Mesenchymal stem cell (in vitro differentiated cells and primary cell): ENCODE results near the gene ADI1.
A peak's percentile ranks its signal among the peaks of the same experiment; 100 is the strongest.
"Not testable (repeated sequence)": the region's sequence is repeated elsewhere in the genome, so short reads cannot be mapped to it uniquely, and the experiment has no call there.

Experiments used
- DNase-seq: peaks from one replicate; pipeline ENCODE4 v3.0.0-alpha.2; 2013
- H2AFZ ChIP-seq: one replicate; pipeline ENCODE4 v1.6.1; 2013; ENCODE audit warnings: low read depth, mild to moderate bottlenecking, control low read depth, inconsistent platforms, low read length, moderate library complexity
- H2AK5ac ChIP-seq: 2 replicates; pipeline ENCODE4 v1.6.1; 2013; ENCODE audit warnings: low read length, moderate library complexity, mild to moderate bottlenecking, inconsistent platforms; ENCODE audit not compliant: severe bottlenecking
- H2BK120ac ChIP-seq: one replicate; pipeline ENCODE4 v1.6.1; 2013; ENCODE audit warnings: low read depth, mild to moderate bottlenecking, inconsistent platforms, low read length, moderate library complexity
- H2BK12ac ChIP-seq, 2 experiments: one replicate each; pipeline ENCODE4 v1.6.1; 2013; ENCODE audit warnings: inconsistent platforms in 2 of 2, low read length in 2 of 2, mild to moderate bottlenecking in 2 of 2, moderate library complexity in 2 of 2, control low read depth in 1 of 2
- H2BK15ac ChIP-seq: one replicate; pipeline ENCODE4 v1.6.1; 2013; ENCODE audit warnings: mild to moderate bottlenecking, low read depth, inconsistent platforms; ENCODE audit not compliant: poor library complexity, severe bottlenecking
- H2BK5ac ChIP-seq: 2 replicates; pipeline ENCODE4 v1.6.1; 2013; ENCODE audit warnings: low read depth, mild to moderate bottlenecking, low read length, control low read depth, inconsistent platforms; ENCODE audit not compliant: poor library complexity, severe bottlenecking
- H3K14ac ChIP-seq, 2 experiments: one replicate each; pipeline ENCODE4 v1.6.1; 2013; ENCODE audit warnings: inconsistent platforms in 2 of 2, low read length in 2 of 2, control low read depth in 1 of 2, mild to moderate bottlenecking in 1 of 2, moderate library complexity in 1 of 2
- H3K18ac ChIP-seq, 2 experiments: one replicate each; pipeline ENCODE4 v1.6.1; 2013; ENCODE audit warnings: inconsistent platforms in 2 of 2, low read length in 2 of 2, control low read depth in 1 of 2, low read depth in 1 of 2, mild to moderate bottlenecking in 1 of 2
- H3K23ac ChIP-seq, 2 experiments: one replicate each; pipeline ENCODE4 v1.6.1; 2013; ENCODE audit warnings: inconsistent platforms in 2 of 2, low read length in 2 of 2, mild to moderate bottlenecking in 2 of 2, moderate library complexity in 2 of 2, control low read depth in 1 of 2
- H3K27ac ChIP-seq: 2 replicates; pipeline ENCODE4 v1.5.1; 2013; ENCODE audit warnings: mild to moderate bottlenecking, moderate library complexity, low read length, control low read depth, inconsistent platforms; ENCODE audit not compliant: poor library complexity, severe bottlenecking
- H3K27me3 ChIP-seq, 2 experiments: 2 replicates each; pipeline versions ENCODE4 v1.6.1 to v1.7.0; 2013; ENCODE audit warnings: low read length in 2 of 2, mild to moderate bottlenecking in 2 of 2, moderate library complexity in 2 of 2, control low read depth in 1 of 2, inconsistent platforms in 1 of 2; ENCODE audit not compliant: control insufficient read depth in 1 of 2, insufficient read depth in 1 of 2
- H3K36me3 ChIP-seq, 2 experiments: 2 replicates each; pipeline versions ENCODE4 v1.6.1 to v1.7.0; 2013; ENCODE audit warnings: low read length in 2 of 2, control low read depth in 1 of 2, inconsistent platforms in 1 of 2, low read depth in 1 of 2, mild to moderate bottlenecking in 1 of 2; ENCODE audit not compliant: insufficient read depth in 2 of 2, control insufficient read depth in 1 of 2
- H3K4ac ChIP-seq, 2 experiments: one replicate each; pipeline ENCODE4 v1.6.1; 2013; ENCODE audit warnings: inconsistent platforms in 2 of 2, low read length in 2 of 2, mild to moderate bottlenecking in 2 of 2, moderate library complexity in 2 of 2, control low read depth in 1 of 2, low read depth in 1 of 2
- H3K4me1 ChIP-seq: 2 replicates; pipeline ENCODE4 v1.6.1; 2013; ENCODE audit warnings: low read depth, low read length, control low read depth; ENCODE audit not compliant: control insufficient read depth, insufficient read depth
- H3K4me2 ChIP-seq: 2 replicates; pipeline ENCODE4 v1.6.1; 2013; ENCODE audit warnings: low read length, mild to moderate bottlenecking, inconsistent platforms; ENCODE audit not compliant: poor library complexity, severe bottlenecking
- H3K4me3 ChIP-seq, 2 experiments: 2 replicates each; pipeline versions ENCODE4 v1.5.1 to v1.7.0; 2013; ENCODE audit warnings: low read length in 2 of 2, mild to moderate bottlenecking in 2 of 2, control low read depth in 1 of 2, low read depth in 1 of 2; ENCODE audit not compliant: insufficient read depth in 1 of 2
- H3K79me1 ChIP-seq: replicated peaks from 2 replicates; pipeline ENCODE4 v1.6.1; 2013; ENCODE audit warnings: mild to moderate bottlenecking, control low read depth, low read length, inconsistent platforms; ENCODE audit not compliant: poor library complexity, severe bottlenecking
- H3K9ac ChIP-seq: 2 replicates; pipeline ENCODE4 v1.7.0; 2013; ENCODE audit warnings: mild to moderate bottlenecking, low read length, moderate library complexity
- H3K9me3 ChIP-seq: 2 replicates; pipeline ENCODE4 v1.7.0; 2013; ENCODE audit warnings: mild to moderate bottlenecking, low read length; ENCODE audit not compliant: control insufficient read depth
- H4K8ac ChIP-seq: one replicate; pipeline ENCODE4 v1.6.1; 2013; ENCODE audit warnings: inconsistent platforms, mild to moderate bottlenecking, low read length, moderate library complexity
- H4K91ac ChIP-seq: one replicate; pipeline ENCODE4 v1.6.1; 2013; ENCODE audit warnings: mild to moderate bottlenecking, low read length, inconsistent platforms
- WGBS: methylation state at CpG from one replicate; pipeline ENCODE4 v1.1.7; 2013; ENCODE audit warnings: mixed read lengths; 5-methylcytosine and 5-hydroxymethylcytosine counted together

The ADI1 gene

DNA sequence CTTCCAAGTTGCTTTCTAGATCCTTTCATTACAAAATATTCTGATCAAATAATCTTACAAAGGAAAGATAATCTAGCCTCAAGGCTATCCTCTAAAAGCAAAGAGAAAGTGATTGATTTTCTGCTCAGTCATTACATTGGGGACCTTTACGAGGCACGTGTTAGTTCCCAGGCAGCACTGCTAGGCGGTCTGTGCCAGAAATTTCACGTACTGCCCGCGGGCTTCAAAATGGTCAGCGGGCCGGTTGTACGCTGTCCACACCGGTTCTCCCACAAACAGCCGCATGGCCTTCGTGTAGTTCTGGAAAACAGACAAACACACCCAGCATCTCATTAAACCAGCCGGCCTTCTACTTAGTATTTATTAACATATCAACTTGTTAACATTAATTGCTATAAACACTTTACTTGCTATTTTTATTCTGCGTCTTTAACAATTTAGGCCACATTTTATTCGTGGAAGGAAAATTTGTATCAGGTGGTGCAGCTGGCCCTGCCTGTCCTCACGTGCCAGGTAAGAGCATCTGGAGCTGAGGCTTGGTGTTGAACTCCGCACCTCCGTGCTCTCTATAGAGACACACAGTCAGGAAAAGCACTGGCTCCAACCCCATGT is 20.4 kb downstream of the ADI1 start:
- H3K27me3 ChIP-seq, result no peaks in the 10 kb centered on the region
- DNase-seq, result no peak
- H3K23ac ChIP-seq, result no peak overlapping the region
- no peak overlapping the region for H3K18ac ChIP-seq
- no peaks in the 10 kb centered on the region for H3K9me3 ChIP-seq
- no peak overlapping the region for H3K27ac ChIP-seq
- no peak overlapping the region for H3K4ac ChIP-seq
- H2BK5ac ChIP-seq, result no peak overlapping the region
- no peak overlapping the region for H2BK120ac ChIP-seq
- no peaks in the 10 kb centered on the region for H3K4me1 ChIP-seq
- H2AK5ac ChIP-seq, result no peak overlapping the region
- H2AFZ ChIP-seq, result no peak overlapping the region
- peaks cover 47 to 76% of the 10 kb centered on the region in 2 experiments for H3K36me3 ChIP-seq
- H2BK12ac ChIP-seq, result no peak overlapping the region
- no peak overlapping the region for H3K9ac ChIP-seq
- no peak overlapping the region for H3K14ac ChIP-seq
- H3K4me2 ChIP-seq, result no peak overlapping the region
- no peak overlapping the region for H4K8ac ChIP-seq
- H3K79me1 ChIP-seq, result peaks cover 14% of the 10 kb centered on the region
- no peak overlapping the region for H4K91ac ChIP-seq
- no peak overlapping the region for H3K4me3 ChIP-seq
- over 99% methylated on average over 17 of the region's 18 CpGs for WGBS
- H2BK15ac ChIP-seq, result no peak overlapping the region

DNA sequence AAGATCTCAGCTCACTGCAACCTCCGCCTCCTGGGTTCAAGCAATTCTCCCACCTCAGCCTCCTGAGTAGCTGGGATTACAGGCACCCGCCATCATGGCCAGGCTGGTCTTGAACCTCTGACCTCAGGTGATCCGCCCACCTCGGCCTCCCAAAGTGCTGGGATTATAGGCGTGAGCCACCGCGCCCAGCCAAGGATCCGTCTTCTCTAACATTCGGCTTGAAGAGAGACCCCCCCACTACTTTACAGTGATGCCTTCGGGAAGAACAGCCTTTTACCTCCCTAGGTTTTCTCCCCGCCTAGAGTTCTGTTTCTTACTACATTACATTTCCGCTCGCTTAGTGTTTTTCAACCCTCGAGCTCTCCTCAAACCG is 22.6 kb downstream of the ADI1 start:
- H2BK12ac ChIP-seq, H2BK120ac ChIP-seq, H3K23ac ChIP-seq, DNase-seq, H3K4ac ChIP-seq, H3K9ac ChIP-seq, H3K27me3 ChIP-seq, H3K14ac ChIP-seq, H3K79me1 ChIP-seq, H3K4me2 ChIP-seq, H3K4me3 ChIP-seq, H3K18ac ChIP-seq, H4K91ac ChIP-seq, H4K8ac ChIP-seq, H2AK5ac ChIP-seq, H2AFZ ChIP-seq, H3K27ac ChIP-seq, H2BK15ac ChIP-seq, H3K9me3 ChIP-seq, H2BK5ac ChIP-seq: not testable (repeated sequence)
- WGBS, result 98% methylated on average over 14 of the region's 15 CpGs
- Histone ChIP-seq H3K36me3 (peaks cover 33 to 63% of the 10 kb centered on the region in 2 experiments), H3K4me1 (peaks cover 10% of the 10 kb centered on the region)

DNA sequence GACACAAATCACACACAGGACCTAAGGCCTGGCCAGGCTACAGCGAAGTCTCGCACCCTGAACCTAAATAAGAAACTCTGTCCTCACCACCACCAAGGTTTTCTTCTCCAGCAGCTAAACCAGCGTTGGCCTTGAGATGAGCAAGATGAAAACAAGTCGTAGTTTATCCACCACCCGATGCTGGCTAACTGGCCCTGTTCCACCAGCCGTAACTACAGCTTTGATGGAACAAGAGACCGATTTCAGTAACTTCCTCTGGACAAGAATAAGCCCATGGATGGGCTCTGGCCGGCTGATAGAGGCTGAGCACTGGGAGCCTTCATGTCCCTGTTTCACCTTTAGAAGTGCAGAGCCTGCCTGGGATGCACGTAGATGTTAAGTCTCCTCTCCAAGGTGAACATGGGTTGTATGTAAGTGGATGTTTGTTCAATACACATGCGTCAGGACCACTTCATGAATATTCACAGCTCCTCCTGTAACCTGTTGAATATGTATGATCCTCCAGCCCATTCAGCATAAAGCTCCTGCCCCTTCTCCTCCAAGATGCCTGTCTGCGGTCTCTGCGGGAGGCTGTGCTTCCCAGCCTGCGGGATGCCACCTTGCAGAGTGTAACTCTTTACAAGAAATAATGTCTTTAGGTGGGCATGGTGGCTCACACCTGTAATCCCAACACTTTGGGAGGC is 24.2 kb downstream of the ADI1 start:
- H2BK5ac ChIP-seq, result no peak overlapping the region
- H3K27me3 ChIP-seq, result peaks cover 0 to 4% of the 10 kb centered on the region in 2 experiments
- no peak for DNase-seq
- 98% methylated on average over 12 of the region's 13 CpGs for WGBS
- H2BK12ac ChIP-seq, result no peak overlapping the region
- no peak overlapping the region for H3K14ac ChIP-seq
- peaks cover 12% of the 10 kb centered on the region for H3K4me1 ChIP-seq
- H2BK120ac ChIP-seq, result no peak overlapping the region
- H2AK5ac ChIP-seq, result no peak overlapping the region
- no peak overlapping the region for H3K4me3 ChIP-seq
- H4K91ac ChIP-seq, result no peak overlapping the region
- H3K23ac ChIP-seq, result no peak overlapping the region
- H3K36me3 ChIP-seq, result peaks cover 21 to 50% of the 10 kb centered on the region in 2 experiments
- no peak overlapping the region for H3K4me2 ChIP-seq
- H3K18ac ChIP-seq, result no peak overlapping the region
- H3K27ac ChIP-seq, result no peak overlapping the region
- H3K79me1 ChIP-seq, result no peaks in the 10 kb centered on the region
- H2BK15ac ChIP-seq, result no peak overlapping the region
- no peak overlapping the region for H3K9ac ChIP-seq
- no peak overlapping the region for H4K8ac ChIP-seq
- no peak overlapping the region for H3K4ac ChIP-seq
- no peaks in the 10 kb centered on the region for H3K9me3 ChIP-seq
- no peak overlapping the region for H2AFZ ChIP-seq

DNA sequence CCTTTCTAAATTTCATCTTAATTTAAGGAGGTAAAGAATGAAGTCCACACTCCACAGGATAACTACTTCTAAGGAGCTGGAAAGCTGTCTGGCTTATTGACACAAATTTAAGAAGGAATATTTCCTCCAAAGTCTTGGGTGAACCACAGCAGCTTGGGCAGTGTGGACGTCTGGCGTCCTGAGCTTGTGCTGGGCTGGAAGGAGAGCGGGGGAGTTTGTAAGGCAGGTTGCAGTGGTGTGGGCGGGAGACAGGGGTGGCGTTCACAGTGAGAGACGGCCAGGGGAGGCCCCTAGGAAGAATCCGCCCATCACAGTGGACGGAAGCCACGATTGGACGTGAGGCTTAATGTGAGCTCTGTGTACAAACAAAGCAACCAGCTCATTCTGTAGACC is 25.7 kb downstream of the ADI1 start:
- WGBS, result 50% methylated on average over 6 of the region's 10 CpGs
- H3K79me1 ChIP-seq, result no peaks in the 10 kb centered on the region

More for the DNA sequence above, 25.7 kb downstream of the ADI1 start:
- Histone ChIP-seq H2AK5ac (no peak overlapping the region), H3K4me1 (peaks cover 18% of the 10 kb centered on the region), H3K23ac (no peak overlapping the region), H4K91ac (no peak overlapping the region), H2AFZ (no peak overlapping the region), H3K18ac (no peak overlapping the region), H3K4me2 (no peak overlapping the region), H3K4me3 (peak overlapping the region in 1 of 2 experiments; percentile 49), H3K9me3 (no peaks in the 10 kb centered on the region), H3K4ac (no peak overlapping the region), H2BK12ac (no peak overlapping the region), H2BK5ac (no peak overlapping the region), H3K27me3 (peaks cover 0 to 8% of the 10 kb centered on the region in 2 experiments), H4K8ac (no peak overlapping the region), H2BK15ac (no peak overlapping the region), H3K36me3 (peaks cover 14 to 36% of the 10 kb centered on the region in 2 experiments), H3K27ac (peak overlapping the region; percentile 31), H3K9ac (peak overlapping the region; percentile 3), H2BK120ac (no peak overlapping the region), H3K14ac (no peak overlapping the region)
- no peak for DNase-seq
